Measurements from ENCODE around the gene RSAD2. TPM values are rescaled to one million over a fixed set of nuclear protein-coding genes. Genes with fewer than 3 reads are reported as not detected.

Gene RSAD2
- total and polyA plus RNA-seq, 9 of the 15 experiments (the other 6 are each of a cell fraction or from before 2014, with no cell fraction given), result 0.15 to 1.4 (median 0.28) TPM

GRCh38 chr2:6846967-6847681 lies 30.5 kb upstream of the RSAD2 start (continued):
- peak; percentile 69; the same call in 1 of the 2 replicates for TF ChIP-seq ZNF449 (CRISPR knock-in tag; IDR thresholded peaks at IDR 0.05)
- peak; percentile 98 for TF ChIP-seq FOXM1 (IDR thresholded peaks at IDR 0.05; ENCODE audit: low read depth)
- TF ChIP-seq FOXM1 (CRISPR knock-in tag; IDR thresholded peaks at IDR 0.05; ENCODE audit: low read depth), result no peak
- peak; percentile 97 for TF ChIP-seq TARDBP (IDR thresholded peaks at IDR 0.05)
- no peak for TF ChIP-seq RFX5 (IDR thresholded peaks at IDR 0.05; ENCODE audit: low read depth, low read length)
- peak; percentile 70; the same call in 1 of the 2 replicates for TF ChIP-seq MXI1 (IDR thresholded peaks at IDR 0.05; ENCODE audit: low read depth, low read length)
- TF ChIP-seq, protein P1, sequence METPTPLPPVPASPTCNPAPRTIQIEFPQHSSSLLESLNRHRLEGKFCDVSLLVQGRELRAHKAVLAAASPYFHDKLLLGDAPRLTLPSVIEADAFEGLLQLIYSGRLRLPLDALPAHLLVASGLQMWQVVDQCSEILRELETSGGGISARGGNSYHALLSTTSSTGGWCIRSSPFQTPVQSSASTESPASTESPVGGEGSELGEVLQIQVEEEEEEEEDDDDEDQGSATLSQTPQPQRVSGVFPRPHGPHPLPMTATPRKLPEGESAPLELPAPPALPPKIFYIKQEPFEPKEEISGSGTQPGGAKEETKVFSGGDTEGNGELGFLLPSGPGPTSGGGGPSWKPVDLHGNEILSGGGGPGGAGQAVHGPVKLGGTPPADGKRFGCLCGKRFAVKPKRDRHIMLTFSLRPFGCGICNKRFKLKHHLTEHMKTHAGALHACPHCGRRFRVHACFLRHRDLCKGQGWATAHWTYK (CRISPR knock-in tag; IDR thresholded peaks at IDR 0.05), result peak; percentile 86; the same call in 1 of the 2 replicates
- peak; percentile 89 for TF ChIP-seq CEBPB (tag; IDR thresholded peaks at IDR 0.05)
- TF ChIP-seq PHB (CRISPR knock-in tag; IDR thresholded peaks at IDR 0.05), result no peak
- no peak for TF ChIP-seq BDP1 (IDR thresholded peaks at IDR 0.05; ENCODE audit: insufficient read depth, insufficient read length)
- TF ChIP-seq ZEB2 (IDR thresholded peaks at IDR 0.05), result peak; percentile 64; the same call in 1 of the 2 replicates
- peak; percentile 97 for TF ChIP-seq SMARCE1 (IDR thresholded peaks at IDR 0.05)
- TF ChIP-seq FOXK1 (CRISPR knock-in tag; IDR thresholded peaks at IDR 0.05; ENCODE audit: borderline replicate concordance), result no peak
- peak; percentile 66; the same call in 1 of the 2 replicates for TF ChIP-seq ZNF12 (CRISPR knock-in tag; IDR thresholded peaks at IDR 0.05)
- TF ChIP-seq OTX1 (CRISPR knock-in tag; IDR thresholded peaks at IDR 0.05), result peak; percentile 78; the same call in 1 of the 2 replicates
- TF ChIP-seq ZBTB17 (CRISPR knock-in tag; IDR thresholded peaks at IDR 0.05), result peak; percentile 60; the same call in 1 of the 2 replicates
- 0 out of 2 replicates have a peak, but pooled peaks have one; percentile 22 for TF ChIP-seq STAT6 (CRISPR knock-in tag; IDR thresholded peaks at IDR 0.05)
- TF ChIP-seq, protein P2, sequence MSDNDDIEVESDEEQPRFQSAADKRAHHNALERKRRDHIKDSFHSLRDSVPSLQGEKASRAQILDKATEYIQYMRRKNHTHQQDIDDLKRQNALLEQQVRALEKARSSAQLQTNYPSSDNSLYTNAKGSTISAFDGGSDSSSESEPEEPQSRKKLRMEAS (CRISPR knock-in tag; IDR thresholded peaks at IDR 0.05), result peak; percentile 43; the same call in 1 of the 2 replicates
- no peak for TF ChIP-seq POLR2B (IDR thresholded peaks at IDR 0.05; ENCODE audit: low read depth, partially characterized antibody)
- no peak for TF ChIP-seq CBFB (CRISPR knock-in tag; IDR thresholded peaks at IDR 0.05)
- peak; percentile 74 for TF ChIP-seq CREM (IDR thresholded peaks at IDR 0.05; ENCODE audit: low read depth)
- TF ChIP-seq GATA2 (CRISPR knock-in tag; IDR thresholded peaks at IDR 0.05), result peak; percentile 99
- TF ChIP-seq ZNF175 (CRISPR knock-in tag; IDR thresholded peaks at IDR 0.05; ENCODE audit: low read depth), result peak; percentile 99
- no peak for TF ChIP-seq SIRT6 (IDR thresholded peaks at IDR 0.05; ENCODE audit: low read depth, low read length)
- peak; percentile 74 for TF ChIP-seq CTBP1 (IDR thresholded peaks at IDR 0.05; ENCODE audit: borderline replicate concordance)
